MCF 10A (cell line): Measurements from ENCODE around the gene ATP1B1. TPM values are rescaled to one million over a fixed set of nuclear protein-coding genes. Genes with fewer than 3 reads are reported as not detected.
"Not testable (repeated sequence)": the region's sequence is repeated elsewhere in the genome, so short reads cannot be mapped to it uniquely, and the experiment has no call there.

Experiments
- BruUV-seq: library from RNA; stranded (reverse); fragments of 400-500 nt; replicated peaks from 2 replicates; lab custom pipeline; 2021; lab: Mats Ljungman, UMichigan
- CTCF ChIA-PET: fragments of 300-600 bp; sonication (Branson Sonifier 250); formaldehyde crosslinking; extraction: SDS; loops from one replicate; lab custom pipeline; 2021; ENCODE audit warnings: antibody characterized with exemption, inconsistent platforms; lab: Yijun Ruan, JAX
- POLR2A ChIA-PET: fragments of 300-600, 350-650 bp; sonication (Branson Sonifier 250); formaldehyde crosslinking; extraction: SDS; loops from one replicate; lab custom pipeline; 2020; ENCODE audit warnings: antibody characterized with exemption, inconsistent platforms; lab: Yijun Ruan, JAX
- DNase-seq: peaks from one replicate; pipeline ENCODE4 v3.0.0-alpha.2; 2018; ENCODE audit not compliant: unreplicated experiment
- H3K27ac Mint-ChIP-seq: one replicate; pipeline ENCODE4 v1.8.0; 2022; ENCODE audit warnings: mild to moderate bottlenecking, low read depth, mixed read lengths; ENCODE audit not compliant: unreplicated experiment
- H3K27me3 Mint-ChIP-seq: one replicate; pipeline ENCODE4 v1.8.0; 2022; ENCODE audit warnings: mixed read lengths; ENCODE audit not compliant: insufficient read depth, unreplicated experiment
- H3K36me3 Mint-ChIP-seq: one replicate; pipeline ENCODE4 v1.8.0; 2022; ENCODE audit warnings: mild to moderate bottlenecking, moderate library complexity, mixed read lengths; ENCODE audit not compliant: insufficient read depth, unreplicated experiment
- H3K4me1 Mint-ChIP-seq: one replicate; pipeline ENCODE4 v1.8.0; 2022; ENCODE audit warnings: mixed read lengths; ENCODE audit not compliant: insufficient read depth, unreplicated experiment
- H3K4me3 Mint-ChIP-seq: one replicate; pipeline ENCODE4 v1.8.0; 2022; ENCODE audit warnings: mild to moderate bottlenecking, moderate library complexity, mixed read lengths; ENCODE audit not compliant: unreplicated experiment
- H3K9me3 Mint-ChIP-seq: one replicate; pipeline ENCODE4 v1.8.0; 2022; ENCODE audit warnings: mixed read lengths; ENCODE audit not compliant: unreplicated experiment
- CTCF ChIP-seq: fragments of 200-600 bp; IDR thresholded peaks from one replicate; pipeline ENCODE4 v1.8.0; 2022; ENCODE audit warnings: antibody characterized with exemption, mild to moderate bottlenecking; ENCODE audit not compliant: unreplicated experiment
- intact Hi-C: fragments of 100-400 bp; cut with micrococcal nuclease; formaldehyde crosslinking; loops from 2 replicates; pipeline ENCODE4 v1.14.1; 2022
- total RNA-seq: library from RNA; stranded (reverse); gene quantifications from 2 replicates; pipeline ENCODE4 v1.2.3, GENCODE V29; 2022

The ATP1B1 gene
- total RNA-seq, 1 experiment from 2014 or later = 20.0 TPM

DNA sequence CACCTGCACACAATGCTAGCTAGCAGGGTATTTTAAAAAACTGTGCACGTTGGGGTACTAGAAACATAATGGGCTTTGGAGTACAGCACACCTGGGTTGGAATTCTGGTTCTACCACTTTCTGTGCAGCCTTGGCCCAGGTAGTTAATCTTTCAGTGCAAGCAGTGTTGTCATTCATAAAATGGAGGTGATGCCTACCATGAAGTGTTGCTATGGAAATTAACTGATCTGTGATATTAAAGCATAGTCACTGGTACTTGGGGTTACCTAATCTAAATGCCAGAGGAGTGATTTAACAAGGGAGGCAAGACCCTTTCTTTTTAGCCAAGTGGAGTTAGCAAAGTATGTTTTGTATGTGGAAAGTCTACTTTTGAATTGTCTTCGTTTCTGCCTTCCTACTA, 18.0 kb downstream of the ATP1B1 start:
- H3K4me3 Mint-ChIP-seq = no peak overlapping the region
- intact Hi-C loops = no loop called here
- no peak for DNase-seq
- ChIA-PET POLR2A (interaction anchor here (0.5 to 0.6 kb wide), 2 partner anchors 14 to 846 kb away, joined by 4 read pairs; no protein-coding TSS in a partner anchor), CTCF (interaction anchor here (0.6 to 1.2 kb wide), 2 partner anchors 17 to 37 kb away, joined by 3 read pairs; no protein-coding TSS in a partner anchor)
- no peak overlapping the region for H3K27ac Mint-ChIP-seq
- no peak for TF ChIP-seq CTCF
- no TSS peak for BruUV-seq
- peaks cover 14% of the 10 kb centered on the region for H3K4me1 Mint-ChIP-seq
- H3K36me3 Mint-ChIP-seq = peaks cover 43% of the 10 kb centered on the region
- H3K27me3 Mint-ChIP-seq = no peaks in the 10 kb centered on the region
- H3K9me3 Mint-ChIP-seq = no peaks in the 10 kb centered on the region

GRCh38 chr1:169125597-169125996, 19.1 kb downstream of the ATP1B1 start:
- H3K4me3 Mint-ChIP-seq, H3K9me3 Mint-ChIP-seq, H3K27ac Mint-ChIP-seq, intact Hi-C loops, BruUV-seq, DNase-seq, H3K27me3 Mint-ChIP-seq: not testable (repeated sequence)
- CTCF ChIA-PET = interaction anchor here (0.7 to 1.7 kb wide), 5 partner anchors 8 to 522 kb away, joined by 3 to 8 read pairs (median 5); no protein-coding TSS in a partner anchor
- POLR2A ChIA-PET = interaction anchor here (0.7 to 0.9 kb wide), 3 partner anchors 14 to 119 kb away, joined by 3 read pairs; no protein-coding TSS in a partner anchor
- H3K4me1 Mint-ChIP-seq = peaks cover 12% of the 10 kb centered on the region
- H3K36me3 Mint-ChIP-seq = peaks cover 50% of the 10 kb centered on the region

- Mint-ChIP-seq H3K9me3 (no peaks in the 10 kb centered on the region), H3K27ac (no peak overlapping the region), H3K4me3 (no peak overlapping the region), H3K27me3 (no peaks in the 10 kb centered on the region), H3K4me1 (peaks cover 12% of the 10 kb centered on the region), H3K36me3 (peaks cover 57% of the 10 kb centered on the region)
- no peak for TF ChIP-seq CTCF
- no peak for DNase-seq
- CTCF ChIA-PET = interaction anchor here (0.5 to 1.7 kb wide), 6 partner anchors 9 to 518 kb away, joined by 3 to 7 read pairs (median 4); no protein-coding TSS in a partner anchor
- intact Hi-C loops = no loop called here
- no TSS peak for BruUV-seq
- POLR2A ChIA-PET = interaction anchor here (0.7 to 1.5 kb wide), 3 partner anchors 16 to 219 kb away, joined by 3 to 5 read pairs (median 3); no protein-coding TSS in a partner anchor
Observed at GRCh38 chr1:169126335-169126734, 19.8 kb downstream of the ATP1B1 start.

DNA sequence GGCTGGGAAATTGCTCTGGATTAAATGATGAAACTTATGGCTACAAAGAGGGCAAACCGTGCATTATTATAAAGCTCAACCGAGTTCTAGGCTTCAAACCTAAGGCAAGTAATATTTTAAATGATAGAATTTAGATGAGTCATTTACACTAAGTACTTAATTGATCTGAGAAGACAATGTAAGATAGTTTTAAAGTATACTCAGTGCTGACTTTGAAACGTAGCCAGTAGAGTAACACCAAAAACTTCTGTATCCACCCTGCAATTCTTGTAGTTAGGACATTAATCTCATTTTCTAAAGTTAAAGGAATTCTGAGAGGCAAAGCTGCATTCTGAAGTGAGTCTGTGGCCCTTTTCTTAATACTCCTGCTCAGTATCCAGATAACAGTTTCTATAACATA, 20.8 kb downstream of the ATP1B1 start:
- DNase-seq = no peak
- Mint-ChIP-seq H3K27me3 (no peaks in the 10 kb centered on the region), H3K27ac (no peak overlapping the region), H3K4me3 (no peak overlapping the region), H3K36me3 (peaks cover 67% of the 10 kb centered on the region), H3K9me3 (no peaks in the 10 kb centered on the region), H3K4me1 (peaks cover 17% of the 10 kb centered on the region)
- BruUV-seq = no TSS peak
- no peak for TF ChIP-seq CTCF
- ChIA-PET POLR2A (interaction anchor here (0.5 to 1.5 kb wide), 6 partner anchors 15 to 505 kb away, joined by 3 to 5 read pairs (median 3); no protein-coding TSS in a partner anchor), CTCF (interaction anchor here (0.7 to 1.9 kb wide), 5 partner anchors 15 to 524 kb away, joined by 3 to 7 read pairs (median 5); no protein-coding TSS in a partner anchor)
- intact Hi-C loops = no loop called here
